ENCODE results near the gene IQCE. TPM values are rescaled to one million over a fixed set of nuclear protein-coding genes. Genes with fewer than 3 reads are reported as not detected.

The IQCE gene
- total RNA-seq, 1 experiment from 2014 or later: 44.8 TPM

DNA sequence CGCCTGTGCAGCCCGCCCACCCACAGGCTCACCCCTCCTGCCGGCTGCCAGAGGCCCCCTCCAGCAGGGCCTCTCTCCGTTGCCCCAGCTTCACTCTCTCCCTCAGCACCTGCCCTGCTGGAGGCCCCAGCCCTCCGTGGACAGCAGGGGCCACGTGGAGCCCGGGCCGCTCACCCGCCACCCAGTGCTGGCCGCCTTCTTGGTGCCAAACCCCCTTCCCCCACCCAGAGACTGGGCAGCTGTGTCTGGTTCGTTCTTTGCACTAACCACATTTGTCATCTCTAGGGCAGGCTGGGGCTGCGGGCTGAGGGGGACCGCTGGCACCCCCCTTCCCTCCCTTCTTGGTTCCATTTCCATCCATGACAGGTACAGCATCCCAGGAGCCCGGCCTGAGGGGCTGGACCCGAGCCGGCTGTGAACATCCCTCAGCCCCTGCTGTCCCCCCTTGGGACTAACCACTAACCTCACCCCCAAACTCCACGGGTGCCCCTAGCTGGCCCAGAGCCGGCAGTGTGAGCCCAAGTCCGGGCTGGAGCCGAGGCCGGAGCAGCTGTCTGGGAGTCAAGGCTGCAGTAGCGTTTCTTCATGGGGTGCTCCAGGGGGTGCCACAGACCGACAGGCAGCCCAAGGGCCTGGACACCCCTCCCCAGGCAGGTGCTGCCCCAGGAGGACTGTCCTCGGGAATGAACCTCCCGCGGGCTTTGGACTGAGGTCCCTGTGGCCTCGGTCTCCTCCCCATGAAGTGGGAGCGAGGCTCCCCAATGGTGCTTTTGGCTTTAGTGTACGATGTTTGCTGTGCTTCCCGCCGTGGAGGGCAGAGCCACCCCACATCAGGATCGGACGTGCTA lies 103.7 kb downstream of the IQCE start:
- H3K4me1 ChIP-seq (ENCODE audit: control insufficient read depth, insufficient read depth, low read length): peaks cover 23% of the 10 kb centered on the region
- peak overlapping the region; percentile 11; the same call in 1 of the 2 replicates for H3K27ac ChIP-seq (ENCODE audit: low read length)
- H3K27me3 ChIP-seq (ENCODE audit: control insufficient read depth, insufficient read depth, low read length): no peaks in the 10 kb centered on the region
- no peak overlapping the region for H3K4me3 ChIP-seq (ENCODE audit: low read depth in 2 of 2, low read length in 2 of 2)
- ATAC-seq (no peak), DNase-seq (ENCODE audit: low read depth, low spot score) (no peak)
- no peaks in the 10 kb centered on the region; the same call in 1 of the 2 replicates for H3K36me3 ChIP-seq (ENCODE audit: control insufficient read depth, insufficient read depth, low read length)
- ChIA-PET POLR2A (no interaction called here), CTCF (no interaction called here)
- no TSS peak for BruUV-seq (replicated peaks)
- TF ChIP-seq SIN3A (IDR thresholded peaks at IDR 0.05; ENCODE audit: borderline replicate concordance, insufficient read depth, low read depth, low read length) (no peak), POLR2AphosphoS5 (IDR thresholded peaks at IDR 0.05; ENCODE audit: low read depth, low read length) (no peak)
- TF ChIP-seq, protein P1, sequence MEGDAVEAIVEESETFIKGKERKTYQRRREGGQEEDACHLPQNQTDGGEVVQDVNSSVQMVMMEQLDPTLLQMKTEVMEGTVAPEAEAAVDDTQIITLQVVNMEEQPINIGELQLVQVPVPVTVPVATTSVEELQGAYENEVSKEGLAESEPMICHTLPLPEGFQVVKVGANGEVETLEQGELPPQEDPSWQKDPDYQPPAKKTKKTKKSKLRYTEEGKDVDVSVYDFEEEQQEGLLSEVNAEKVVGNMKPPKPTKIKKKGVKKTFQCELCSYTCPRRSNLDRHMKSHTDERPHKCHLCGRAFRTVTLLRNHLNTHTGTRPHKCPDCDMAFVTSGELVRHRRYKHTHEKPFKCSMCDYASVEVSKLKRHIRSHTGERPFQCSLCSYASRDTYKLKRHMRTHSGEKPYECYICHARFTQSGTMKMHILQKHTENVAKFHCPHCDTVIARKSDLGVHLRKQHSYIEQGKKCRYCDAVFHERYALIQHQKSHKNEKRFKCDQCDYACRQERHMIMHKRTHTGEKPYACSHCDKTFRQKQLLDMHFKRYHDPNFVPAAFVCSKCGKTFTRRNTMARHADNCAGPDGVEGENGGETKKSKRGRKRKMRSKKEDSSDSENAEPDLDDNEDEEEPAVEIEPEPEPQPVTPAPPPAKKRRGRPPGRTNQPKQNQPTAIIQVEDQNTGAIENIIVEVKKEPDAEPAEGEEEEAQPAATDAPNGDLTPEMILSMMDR (IDR thresholded peaks at IDR 0.05): peak; percentile 3; the same call in 1 of the 2 replicates
- TF ChIP-seq, protein P2, sequence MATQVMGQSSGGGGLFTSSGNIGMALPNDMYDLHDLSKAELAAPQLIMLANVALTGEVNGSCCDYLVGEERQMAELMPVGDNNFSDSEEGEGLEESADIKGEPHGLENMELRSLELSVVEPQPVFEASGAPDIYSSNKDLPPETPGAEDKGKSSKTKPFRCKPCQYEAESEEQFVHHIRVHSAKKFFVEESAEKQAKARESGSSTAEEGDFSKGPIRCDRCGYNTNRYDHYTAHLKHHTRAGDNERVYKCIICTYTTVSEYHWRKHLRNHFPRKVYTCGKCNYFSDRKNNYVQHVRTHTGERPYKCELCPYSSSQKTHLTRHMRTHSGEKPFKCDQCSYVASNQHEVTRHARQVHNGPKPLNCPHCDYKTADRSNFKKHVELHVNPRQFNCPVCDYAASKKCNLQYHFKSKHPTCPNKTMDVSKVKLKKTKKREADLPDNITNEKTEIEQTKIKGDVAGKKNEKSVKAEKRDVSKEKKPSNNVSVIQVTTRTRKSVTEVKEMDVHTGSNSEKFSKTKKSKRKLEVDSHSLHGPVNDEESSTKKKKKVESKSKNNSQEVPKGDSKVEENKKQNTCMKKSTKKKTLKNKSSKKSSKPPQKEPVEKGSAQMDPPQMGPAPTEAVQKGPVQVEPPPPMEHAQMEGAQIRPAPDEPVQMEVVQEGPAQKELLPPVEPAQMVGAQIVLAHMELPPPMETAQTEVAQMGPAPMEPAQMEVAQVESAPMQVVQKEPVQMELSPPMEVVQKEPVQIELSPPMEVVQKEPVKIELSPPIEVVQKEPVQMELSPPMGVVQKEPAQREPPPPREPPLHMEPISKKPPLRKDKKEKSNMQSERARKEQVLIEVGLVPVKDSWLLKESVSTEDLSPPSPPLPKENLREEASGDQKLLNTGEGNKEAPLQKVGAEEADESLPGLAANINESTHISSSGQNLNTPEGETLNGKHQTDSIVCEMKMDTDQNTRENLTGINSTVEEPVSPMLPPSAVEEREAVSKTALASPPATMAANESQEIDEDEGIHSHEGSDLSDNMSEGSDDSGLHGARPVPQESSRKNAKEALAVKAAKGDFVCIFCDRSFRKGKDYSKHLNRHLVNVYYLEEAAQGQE (IDR thresholded peaks at IDR 0.05; ENCODE audit: insufficient read depth in 1 of 2, low read depth in 2 of 2, low read length in 1 of 2): no peak
- H3K9me3 ChIP-seq (ENCODE audit: control insufficient read depth, insufficient read depth, low read depth, low read length): no peaks in the 10 kb centered on the region
- in situ Hi-C loops (cut with HindIII; ENCODE audit: low pct_unique_long_range_greater_than_20kb, low sequenced_read_pairs): no loop called here
- intact Hi-C loops (cut with micrococcal nuclease; ENCODE audit: unreplicated experiment): no loop called here

- no TSS peak for BruUV-seq (replicated peaks)
- TF ChIP-seq, protein P1 (IDR thresholded peaks at IDR 0.05): no peak
- no peak for TF ChIP-seq POLR2AphosphoS5 (IDR thresholded peaks at IDR 0.05; ENCODE audit: low read depth, low read length)
- ChIA-PET CTCF (no interaction called here), POLR2A (no interaction called here)
- ATAC-seq (peak; percentile 40), DNase-seq (ENCODE audit: low read depth, low spot score) (no peak)
- Histone ChIP-seq H3K27ac (ENCODE audit: low read length) (peak overlapping the region; percentile 11), H3K4me1 (ENCODE audit: control insufficient read depth, insufficient read depth, low read length) (peaks cover 23% of the 10 kb centered on the region), H3K36me3 (ENCODE audit: control insufficient read depth, insufficient read depth, low read length) (no peaks in the 10 kb centered on the region; the same call in 1 of the 2 replicates), H3K4me3 (ENCODE audit: low read depth in 2 of 2, low read length in 2 of 2) (no peak overlapping the region), H3K9me3 (ENCODE audit: control insufficient read depth, insufficient read depth, low read depth, low read length) (no peaks in the 10 kb centered on the region), H3K27me3 (ENCODE audit: control insufficient read depth, insufficient read depth, low read length) (no peaks in the 10 kb centered on the region)
- in situ Hi-C loops (cut with HindIII; ENCODE audit: low pct_unique_long_range_greater_than_20kb, low sequenced_read_pairs) (no loop called here), intact Hi-C loops (cut with micrococcal nuclease; ENCODE audit: unreplicated experiment) (no loop called here)
Measured at GRCh38 chr7:2663121-2663886, 104.5 kb downstream of the IQCE start.
